Loucy (cell line): Measurements from ENCODE around the gene SLC5A10.

ENCODE experiments used
- H2AFZ ChIP-seq: fragments of 200-600 bp; sonication (generic); 2 replicates; pipeline ENCODE4 v1.6.0; 2016; ENCODE audit warnings: antibody characterized with exemption, mild to moderate bottlenecking, low read length, moderate library complexity
- H3F3A ChIP-seq: fragments of 200-600 bp; 2 replicates; pipeline ENCODE4 v1.6.0; 2016; ENCODE audit warnings: antibody characterized with exemption, low read depth, mild to moderate bottlenecking
- H3K27me3 ChIP-seq: fragments of 200-600 bp; sonication (generic); 2 replicates; pipeline ENCODE4 v1.6.1; 2014; ENCODE audit warnings: low read length, mild to moderate bottlenecking; ENCODE audit not compliant: insufficient read depth, poor library complexity, severe bottlenecking
- H3K36me3 ChIP-seq: fragments of 200-600 bp; sonication (generic); 2 replicates; pipeline ENCODE4 v1.6.1; 2016; ENCODE audit warnings: low read length; ENCODE audit not compliant: insufficient read depth
- H3K4me1 ChIP-seq: fragments of 200-600 bp; sonication (generic); 2 replicates; pipeline ENCODE4 v1.5.1; 2014; ENCODE audit warnings: low read length, mild to moderate bottlenecking; ENCODE audit not compliant: insufficient read depth, poor library complexity, severe bottlenecking
- H3K4me2 ChIP-seq: fragments of 200-600 bp; sonication (generic); 2 replicates; pipeline ENCODE4 v1.6.0; 2014; ENCODE audit warnings: antibody characterized with exemption, low read length, low read depth, mild to moderate bottlenecking; ENCODE audit not compliant: poor library complexity, severe bottlenecking
- H3K4me3 ChIP-seq: fragments of 200-600 bp; sonication (generic); 2 replicates; pipeline ENCODE4 v1.5.1; 2014; ENCODE audit warnings: low read length, mild to moderate bottlenecking, mixed read lengths; ENCODE audit not compliant: poor library complexity, severe bottlenecking
- H3K79me2 ChIP-seq: fragments of 200-600 bp; sonication (generic); 2 replicates; pipeline ENCODE4 v1.6.1; 2014; ENCODE audit warnings: low read length; ENCODE audit not compliant: insufficient read depth
- H3K9ac ChIP-seq: fragments of 200-600 bp; sonication (generic); 2 replicates; pipeline ENCODE4 v1.6.0; 2014; ENCODE audit warnings: mild to moderate bottlenecking, low read depth, low read length, moderate library complexity; ENCODE audit not compliant: poor library complexity, severe bottlenecking
- H3K9me2 ChIP-seq: fragments of 200-600 bp; sonication (generic); replicated peaks from 2 replicates; pipeline ENCODE4 v1.6.1; 2016; ENCODE audit warnings: low read depth, low read length, mixed read lengths
- H3K9me3 ChIP-seq: fragments of 200-600 bp; sonication (generic); 2 replicates; pipeline ENCODE4 v1.6.1; 2014; ENCODE audit warnings: mild to moderate bottlenecking, antibody characterized with exemption, low read length, low read depth; ENCODE audit not compliant: insufficient read depth
- H4K20me1 ChIP-seq: fragments of 200-600 bp; sonication (generic); 2 replicates; pipeline ENCODE4 v1.6.0; 2014; ENCODE audit warnings: antibody characterized with exemption, low read length, mild to moderate bottlenecking; ENCODE audit not compliant: insufficient read depth, poor library complexity, severe bottlenecking
- CTCF ChIP-seq: fragments of 200-600 bp; sonication (generic); conservative IDR thresholded peaks from 2 replicates; pipeline ENCODE4 v1.5.1; 2014; ENCODE audit warnings: mild to moderate bottlenecking, antibody characterized with exemption, low read length
- EZH2phosphoT487 ChIP-seq: fragments of 200-600 bp; IDR thresholded peaks from 2 replicates; pipeline ENCODE4 v1.6.1; 2018; ENCODE audit warnings: antibody characterized with exemption, mild to moderate bottlenecking, moderate library complexity, borderline replicate concordance

SLC5A10 gene

GRCh38 chr17:19014628-19015215, 62.8 kb downstream of the SLC5A10 start:
- Histone ChIP-seq H3K4me2 (no peak overlapping the region), H3F3A (no peaks in the 10 kb centered on the region), H3K9ac (no peak overlapping the region), H2AFZ (no peak overlapping the region), H3K9me2 (no peaks in the 10 kb centered on the region), H3K27me3 (no peaks in the 10 kb centered on the region), H3K4me3 (no peak overlapping the region), H3K4me1 (no peaks in the 10 kb centered on the region), H3K36me3 (no peaks in the 10 kb centered on the region), H4K20me1 (no peaks in the 10 kb centered on the region), H3K9me3 (no peaks in the 10 kb centered on the region), H3K79me2 (no peaks in the 10 kb centered on the region)
- no peak for TF ChIP-seq CTCF
- no peak for TF ChIP-seq EZH2phosphoT487

- Histone ChIP-seq H3K4me3 (no peak overlapping the region), H3K9me3 (no peaks in the 10 kb centered on the region), H3K9me2 (no peaks in the 10 kb centered on the region)
These were observed 63.5 kb downstream of the SLC5A10 start for GRCh38 chr17:19015428-19015827.

GRCh38 chr17:19016297-19016696, 64.3 kb downstream of the SLC5A10 start:
- H3K9me3 ChIP-seq: no peaks in the 10 kb centered on the region
- H3F3A ChIP-seq: no peaks in the 10 kb centered on the region

More at GRCh38 chr17:19015428-19015827, 63.5 kb downstream of the SLC5A10 start:
- H3K36me3 ChIP-seq: peaks cover 4% of the 10 kb centered on the region; the same call in 1 of the 2 replicates
- TF ChIP-seq CTCF (no peak), EZH2phosphoT487 (no peak)
- H3F3A ChIP-seq: no peaks in the 10 kb centered on the region
- no peaks in the 10 kb centered on the region for H3K79me2 ChIP-seq
- H4K20me1 ChIP-seq: no peaks in the 10 kb centered on the region
- no peak overlapping the region for H2AFZ ChIP-seq
- H3K4me1 ChIP-seq: no peaks in the 10 kb centered on the region
- H3K9ac ChIP-seq: no peak overlapping the region
- no peak overlapping the region for H3K4me2 ChIP-seq
- no peaks in the 10 kb centered on the region for H3K27me3 ChIP-seq

More at GRCh38 chr17:19016297-19016696, 64.3 kb downstream of the SLC5A10 start:
- H3K9me2 ChIP-seq: no peaks in the 10 kb centered on the region
- H3K79me2 ChIP-seq: no peaks in the 10 kb centered on the region
- no peak overlapping the region for H2AFZ ChIP-seq
- H3K4me1 ChIP-seq: no peaks in the 10 kb centered on the region
- no peaks in the 10 kb centered on the region for H3K27me3 ChIP-seq
- H3K9ac ChIP-seq: no peak overlapping the region
- no peaks in the 10 kb centered on the region for H4K20me1 ChIP-seq
- no peak for TF ChIP-seq EZH2phosphoT487
- no peak for TF ChIP-seq CTCF
- H3K4me3 ChIP-seq: no peak overlapping the region
- H3K36me3 ChIP-seq: peaks cover 9% of the 10 kb centered on the region; the same call in 1 of the 2 replicates
- no peak overlapping the region for H3K4me2 ChIP-seq
